ENCODE results near the gene TRIM31.

The TRIM31 gene

GRCh38 chr6:30092852-30093543 lies 19.9 kb downstream of the TRIM31 start:
- no peak for TF ChIP-seq CTCF (IDR thresholded peaks at IDR 0.05)
- Histone ChIP-seq H3K27me3 (ENCODE audit: control insufficient read depth, insufficient read depth, low read length) (no peaks in the 10 kb centered on the region), H3K4me2 (ENCODE audit: low read length) (no peak overlapping the region), H2AFZ (no peak overlapping the region), H3K4me1 (no peaks in the 10 kb centered on the region), H3K9me3 (ENCODE audit: control insufficient read depth, low read length) (no peaks in the 10 kb centered on the region), H3K36me3 (ENCODE audit: control insufficient read depth, insufficient read depth, low read length) (no peaks in the 10 kb centered on the region), H3K9ac (no peak overlapping the region), H3K79me2 (no peaks in the 10 kb centered on the region), H3K27ac (no peak overlapping the region), H3K4me3 (ENCODE audit: low read depth, low read length) (no peak overlapping the region)

GRCh38 chr6:30091577-30092381 lies 21.1 kb downstream of the TRIM31 start:
- H3K27ac ChIP-seq, result no peak overlapping the region

GRCh38 chr6:30087876-30088275 lies 25.0 kb downstream of the TRIM31 start:
- Histone ChIP-seq H3K4me2 (ENCODE audit: low read length) (no peak overlapping the region), H2AFZ (no peak overlapping the region), H3K4me3 (ENCODE audit: low read depth, low read length) (no peak overlapping the region), H3K9me3 (ENCODE audit: control insufficient read depth, low read length) (no peaks in the 10 kb centered on the region), H3K27ac (no peak overlapping the region), H3K36me3 (ENCODE audit: control insufficient read depth, insufficient read depth, low read length) (no peaks in the 10 kb centered on the region), H3K9ac (no peak overlapping the region), H3K27me3 (ENCODE audit: control insufficient read depth, insufficient read depth, low read length) (no peaks in the 10 kb centered on the region), H3K79me2 (no peaks in the 10 kb centered on the region), H3K4me1 (no peaks in the 10 kb centered on the region)
- TF ChIP-seq CTCF (IDR thresholded peaks at IDR 0.05), result no peak

More at GRCh38 chr6:30091577-30092381, 21.1 kb downstream of the TRIM31 start:
- no peak for TF ChIP-seq CTCF (IDR thresholded peaks at IDR 0.05)
- no peak overlapping the region for H2AFZ ChIP-seq
- H3K79me2 ChIP-seq, result no peaks in the 10 kb centered on the region
- no peaks in the 10 kb centered on the region for H3K4me1 ChIP-seq
- no peaks in the 10 kb centered on the region for H3K9me3 ChIP-seq (ENCODE audit: control insufficient read depth, low read length)
- H3K9ac ChIP-seq, result no peak overlapping the region
- no peaks in the 10 kb centered on the region for H3K36me3 ChIP-seq (ENCODE audit: control insufficient read depth, insufficient read depth, low read length)
- no peak overlapping the region for H3K4me3 ChIP-seq (ENCODE audit: low read depth, low read length)
- H3K4me2 ChIP-seq (ENCODE audit: low read length), result no peak overlapping the region
- H3K27me3 ChIP-seq (ENCODE audit: control insufficient read depth, insufficient read depth, low read length), result no peaks in the 10 kb centered on the region

- no peak for TF ChIP-seq CTCF (IDR thresholded peaks at IDR 0.05)
- H3K27ac ChIP-seq, result no peak overlapping the region
- no peaks in the 10 kb centered on the region for H3K36me3 ChIP-seq (ENCODE audit: control insufficient read depth, insufficient read depth, low read length)
- peaks cover 8% of the 10 kb centered on the region for H3K4me1 ChIP-seq
- no peaks in the 10 kb centered on the region for H3K9me3 ChIP-seq (ENCODE audit: control insufficient read depth, low read length)
- no peaks in the 10 kb centered on the region for H3K79me2 ChIP-seq
- no peaks in the 10 kb centered on the region for H3K27me3 ChIP-seq (ENCODE audit: control insufficient read depth, insufficient read depth, low read length)
- no peak overlapping the region for H2AFZ ChIP-seq
- no peak overlapping the region for H3K4me3 ChIP-seq (ENCODE audit: low read depth, low read length)
- H3K4me2 ChIP-seq (ENCODE audit: low read length), result no peak overlapping the region
- H3K9ac ChIP-seq, result no peak overlapping the region
Observed at GRCh38 chr6:30077218-30077617, 35.7 kb downstream of the TRIM31 start.
